Measurements from ENCODE around the gene ITGA8.
A peak's percentile ranks its signal among the peaks of the same experiment; 100 is the strongest.
"Not testable (repeated sequence)": the region's sequence is repeated elsewhere in the genome, so short reads cannot be mapped to it uniquely, and the experiment has no call there.

The ITGA8 gene

GRCh38 chr10:15539262-15539661 lies 180.5 kb downstream of the ITGA8 start:
- Histone ChIP-seq H3K4me2 (peak overlapping the region in 1 of 11 experiments; percentile 39; a peak in 1 of 22 replicates), H3K27me3 (no peaks in the 10 kb centered on the region), H3K9me3 (replicated peaks in 1 of 11) (peaks cover 25 to 97% (median 81%) of the 10 kb centered on the region in 11 experiments; a peak in 21 of 22 replicates), H4K20me1 (no peaks in the 10 kb centered on the region), H3K27ac (no peak overlapping the region), H3K9ac (no peak overlapping the region), H3K4me1 (peaks cover 0 to 13% (median 7%) of the 10 kb centered on the region in 10 experiments; a peak in 11 of 20 replicates), H3K4me3 (no peak overlapping the region), H3K36me3 (peaks cover 0 to 92% (median 54%) of the 10 kb centered on the region in 11 experiments; a peak in 16 of 22 replicates)
- no peak for TF ChIP-seq Cebpa-rat (IDR thresholded peaks at IDR 0.05)

GRCh38 chr10:15534928-15535538 lies 184.7 kb downstream of the ITGA8 start:
- not testable (repeated sequence) for H3K27ac ChIP-seq, H3K27me3 ChIP-seq, H3K9ac ChIP-seq, H4K20me1 ChIP-seq
- Histone ChIP-seq H3K4me2 (peak overlapping the region in 5 of 11 experiments; percentile 26 to 70 (median 58); a peak in 4 of 22 replicates), H3K9me3 (replicated peaks in 1 of 11) (peaks cover 15 to 57% (median 49%) of the 10 kb centered on the region in 11 experiments; a peak in 20 of 22 replicates), H3K4me3 (0 out of 20 replicates have a peak overlapping the region, but pooled peaks of 1 of the 10 experiments have one; percentile 14), H3K36me3 (peaks cover 0 to 68% (median 27%) of the 10 kb centered on the region in 11 experiments; a peak in 15 of 22 replicates), H3K4me1 (peaks cover 0 to 31% (median 19%) of the 10 kb centered on the region in 10 experiments; a peak in 16 of 20 replicates)

- no peak overlapping the region for H3K4me3 ChIP-seq
- peaks cover 7 to 33% (median 27%) of the 10 kb centered on the region in 11 experiments; a peak in 20 of 22 replicates for H3K9me3 ChIP-seq (replicated peaks in 1 of 11)
- no peak for TF ChIP-seq Cebpa-rat (IDR thresholded peaks at IDR 0.05)
- H3K4me1 ChIP-seq: peaks cover 0 to 47% (median 21%) of the 10 kb centered on the region in 10 experiments; a peak in 16 of 20 replicates
- peaks cover 0 to 69% (median 24%) of the 10 kb centered on the region in 11 experiments; a peak in 15 of 22 replicates for H3K36me3 ChIP-seq
- H3K9ac ChIP-seq: no peak overlapping the region
- H3K27ac ChIP-seq: no peak overlapping the region
- peak overlapping the region in 3 of 11 experiments; percentile 1 to 70 (median 8); a peak in 4 of 22 replicates for H3K4me2 ChIP-seq
- no peaks in the 10 kb centered on the region for H3K27me3 ChIP-seq
- no peaks in the 10 kb centered on the region for H4K20me1 ChIP-seq
Observed at GRCh38 chr10:15531927-15532722, 187.6 kb downstream of the ITGA8 start.

- no peak for TF ChIP-seq Cebpa-rat (IDR thresholded peaks at IDR 0.05)
- Histone ChIP-seq H3K4me3 (no peak overlapping the region), H3K27ac (no peak overlapping the region), H3K9ac (no peak overlapping the region), H3K9me3 (replicated peaks in 1 of 11) (no peaks in the 10 kb centered on the region; a peak in 2 of 22 replicates), H3K4me1 (peaks cover 0 to 34% (median 12%) of the 10 kb centered on the region in 10 experiments; a peak in 16 of 20 replicates), H3K36me3 (peaks cover 0 to 72% (median 25%) of the 10 kb centered on the region in 11 experiments; a peak in 13 of 22 replicates), H3K27me3 (no peaks in the 10 kb centered on the region), H3K4me2 (peak overlapping the region in 2 of 11 experiments; percentile 3 to 14; a peak in 2 of 22 replicates), H4K20me1 (no peaks in the 10 kb centered on the region)
Observed at GRCh38 chr10:15528859-15529239, 190.9 kb downstream of the ITGA8 start.

- no peaks in the 10 kb centered on the region for H3K27me3 ChIP-seq
- no peak overlapping the region for H3K4me3 ChIP-seq
- H3K9ac ChIP-seq: no peak overlapping the region
- no peak for TF ChIP-seq Cebpa-rat (IDR thresholded peaks at IDR 0.05)
- peaks cover 0 to 88% (median 35%) of the 10 kb centered on the region in 11 experiments; a peak in 13 of 22 replicates for H3K36me3 ChIP-seq
- no peak overlapping the region for H3K4me2 ChIP-seq
- H4K20me1 ChIP-seq: no peaks in the 10 kb centered on the region
- peaks cover 0 to 1% (median 0%) of the 10 kb centered on the region in 11 experiments; a peak in 2 of 22 replicates for H3K9me3 ChIP-seq (replicated peaks in 1 of 11)
- H3K4me1 ChIP-seq: peaks cover 0 to 16% (median 3%) of the 10 kb centered on the region in 10 experiments; a peak in 6 of 20 replicates
- no peak overlapping the region for H3K27ac ChIP-seq
Observed at GRCh38 chr10:15526754-15527153, 193.0 kb downstream of the ITGA8 start.

GRCh38 chr10:15521328-15521903 lies 198.3 kb downstream of the ITGA8 start:
- no peak overlapping the region for H3K4me2 ChIP-seq
- H3K4me3 ChIP-seq: no peak overlapping the region
- no peaks in the 10 kb centered on the region for H3K27me3 ChIP-seq
- H3K9ac ChIP-seq: no peak overlapping the region
- H3K9me3 ChIP-seq (replicated peaks in 1 of 11): peaks cover 0 to 21% (median 8%) of the 10 kb centered on the region in 11 experiments; a peak in 8 of 22 replicates
- peaks cover 0 to 94% (median 63%) of the 10 kb centered on the region in 11 experiments; a peak in 14 of 22 replicates for H3K36me3 ChIP-seq
- no peaks in the 10 kb centered on the region for H4K20me1 ChIP-seq
- no peak for TF ChIP-seq Cebpa-rat (IDR thresholded peaks at IDR 0.05)
- H3K4me1 ChIP-seq: no peaks in the 10 kb centered on the region
- no peak overlapping the region for H3K27ac ChIP-seq

- Histone ChIP-seq H4K20me1 (no peaks in the 10 kb centered on the region), H3K4me2 (no peak overlapping the region), H3K27me3 (no peaks in the 10 kb centered on the region), H3K36me3 (peaks cover 0 to 91% (median 63%) of the 10 kb centered on the region in 11 experiments; a peak in 13 of 22 replicates), H3K27ac (no peak overlapping the region), H3K4me1 (no peaks in the 10 kb centered on the region), H3K9me3 (replicated peaks in 1 of 11) (peaks cover 0 to 29% (median 8%) of the 10 kb centered on the region in 11 experiments; a peak in 8 of 22 replicates), H3K4me3 (no peak overlapping the region), H3K9ac (no peak overlapping the region)
- no peak for TF ChIP-seq Cebpa-rat (IDR thresholded peaks at IDR 0.05)
Observed at GRCh38 chr10:15518250-15518649, 201.5 kb downstream of the ITGA8 start.

GRCh38 chr10:15516256-15517085 lies 203.3 kb downstream of the ITGA8 start:
- H3K27me3 ChIP-seq: no peaks in the 10 kb centered on the region
- no peak overlapping the region for H3K4me3 ChIP-seq
- H3K4me1 ChIP-seq: no peaks in the 10 kb centered on the region
- no peak overlapping the region for H3K27ac ChIP-seq
- H3K9me3 ChIP-seq (replicated peaks in 1 of 11): peaks cover 0 to 33% (median 10%) of the 10 kb centered on the region in 11 experiments; a peak in 10 of 22 replicates
- no peak overlapping the region for H3K9ac ChIP-seq
- no peak overlapping the region for H3K4me2 ChIP-seq
- no peaks in the 10 kb centered on the region for H4K20me1 ChIP-seq
- peaks cover 0 to 81% (median 53%) of the 10 kb centered on the region in 11 experiments; a peak in 13 of 22 replicates for H3K36me3 ChIP-seq
- no peak for TF ChIP-seq Cebpa-rat (IDR thresholded peaks at IDR 0.05)
